ENCODE data around the gene UBAC2.

Gene UBAC2

GRCh38 chr13:99308471-99309087, 107.9 kb downstream of the UBAC2 start:
- no peak for TF ChIP-seq CTCF (IDR thresholded peaks at IDR 0.05; ENCODE audit: low read depth, low read length)
- no peak overlapping the region for H3K27ac ChIP-seq
- H3K36me3 ChIP-seq = peaks cover 20% of the 10 kb centered on the region
- no peak for DNase-seq
- H3K9me3 ChIP-seq (ENCODE audit: severe bottlenecking) = no peaks in the 10 kb centered on the region
- no peaks in the 10 kb centered on the region for H3K27me3 ChIP-seq (ENCODE audit: insufficient read depth, low read depth, severe bottlenecking)
- H3K4me3 ChIP-seq (ENCODE audit: low read depth, low read length) = no peak overlapping the region

- H3K4me3 ChIP-seq (ENCODE audit: low read depth, low read length) = no peak overlapping the region
- H3K36me3 ChIP-seq = peaks cover 29% of the 10 kb centered on the region
- DNase-seq = no peak
- H3K27me3 ChIP-seq (ENCODE audit: insufficient read depth, low read depth, severe bottlenecking) = no peaks in the 10 kb centered on the region
- H3K27ac ChIP-seq = no peak overlapping the region
- no peak for TF ChIP-seq CTCF (IDR thresholded peaks at IDR 0.05; ENCODE audit: low read depth, low read length)
- H3K9me3 ChIP-seq (ENCODE audit: severe bottlenecking) = no peaks in the 10 kb centered on the region
Measured at GRCh38 chr13:99310382-99311031, 109.9 kb downstream of the UBAC2 start.

GRCh38 chr13:99311137-99311536, 110.5 kb downstream of the UBAC2 start:
- Histone ChIP-seq H3K27ac (no peak overlapping the region), H3K9me3 (ENCODE audit: severe bottlenecking) (no peaks in the 10 kb centered on the region), H3K36me3 (peaks cover 28% of the 10 kb centered on the region), H3K4me3 (ENCODE audit: low read depth, low read length) (no peak overlapping the region), H3K27me3 (ENCODE audit: insufficient read depth, low read depth, severe bottlenecking) (no peaks in the 10 kb centered on the region)
- TF ChIP-seq CTCF (IDR thresholded peaks at IDR 0.05; ENCODE audit: low read depth, low read length) = no peak
- DNase-seq = no peak

- Histone ChIP-seq H3K4me3 (ENCODE audit: low read depth, low read length) (no peak overlapping the region), H3K36me3 (peaks cover 34% of the 10 kb centered on the region), H3K27me3 (ENCODE audit: insufficient read depth, low read depth, severe bottlenecking) (no peaks in the 10 kb centered on the region), H3K9me3 (ENCODE audit: severe bottlenecking) (no peaks in the 10 kb centered on the region), H3K27ac (no peak overlapping the region)
- no peak for DNase-seq
- TF ChIP-seq CTCF (IDR thresholded peaks at IDR 0.05; ENCODE audit: low read depth, low read length) = no peak
Measured at GRCh38 chr13:99311748-99312492, 111.3 kb downstream of the UBAC2 start.

GRCh38 chr13:99312493-99312883, 111.8 kb downstream of the UBAC2 start:
- Histone ChIP-seq H3K27me3 (ENCODE audit: insufficient read depth, low read depth, severe bottlenecking) (no peaks in the 10 kb centered on the region), H3K4me3 (ENCODE audit: low read depth, low read length) (no peak overlapping the region), H3K9me3 (ENCODE audit: severe bottlenecking) (no peaks in the 10 kb centered on the region), H3K36me3 (peaks cover 35% of the 10 kb centered on the region), H3K27ac (no peak overlapping the region)
- TF ChIP-seq CTCF (IDR thresholded peaks at IDR 0.05; ENCODE audit: low read depth, low read length) = no peak
- DNase-seq = no peak

Measured in WERI-Rb-1 (cell line).